NCI-H1436 (cell line): Measurements from ENCODE around the gene CCDC6.
"Not testable (repeated sequence)": the region's sequence is repeated elsewhere in the genome, so short reads cannot be mapped to it uniquely, and the experiment has no call there.

Source experiments
- DNase-seq: peaks from one replicate; lab custom pipeline; 2025; lab: John Stamatoyannopoulos, UW

The CCDC6 gene

DNA sequence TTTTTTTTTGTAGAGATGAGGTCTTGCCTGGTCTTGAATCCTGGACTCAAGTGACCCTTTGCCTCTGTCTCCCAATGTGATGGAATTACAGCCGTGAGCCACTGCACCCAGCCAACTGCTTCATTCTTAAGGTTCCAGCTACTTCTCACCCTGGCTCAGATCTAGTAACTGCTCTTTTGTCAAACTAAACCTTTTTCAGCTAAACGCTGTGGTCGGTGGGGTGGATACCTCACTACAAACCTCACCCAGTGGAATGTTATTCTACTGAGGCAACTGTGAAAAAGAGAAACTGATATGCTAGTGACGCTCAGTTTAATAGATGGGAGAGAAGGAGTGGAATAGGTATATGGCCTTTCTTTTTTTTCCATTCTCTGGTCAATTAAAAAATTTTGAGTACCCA, 151.4 kb downstream of the CCDC6 start:
- DNase-seq = no peak

DNA sequence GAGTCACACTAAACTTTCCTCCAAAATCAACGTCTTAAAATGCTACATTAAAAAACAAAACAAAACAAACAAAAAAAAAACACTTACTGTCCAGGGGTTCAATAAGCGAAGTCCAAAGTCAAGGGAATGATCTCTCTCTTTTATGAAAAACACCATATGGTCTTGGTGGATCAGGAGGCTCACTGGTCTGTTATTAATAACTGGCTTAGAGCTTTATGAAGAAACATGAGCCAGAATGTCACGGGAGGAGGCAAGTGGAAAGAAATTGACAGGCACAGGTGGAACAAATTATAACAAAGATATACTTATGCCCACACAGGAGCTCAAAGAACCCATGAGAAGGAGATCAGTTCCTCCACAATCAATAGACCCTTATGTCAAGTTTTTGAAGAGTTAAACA, 153.1 kb downstream of the CCDC6 start, which contains the start of gene MRLN:
Gene MRLN, minus strand, starts transcription at position 189 of the 400 bp plus-strand sequence.
- no peak for DNase-seq

GRCh38 chr10:59752278-59752940, 153.9 kb downstream of the CCDC6 start:
- DNase-seq = no peak

- DNase-seq = no peak
Observed at GRCh38 chr10:59750155-59750945, 156.0 kb downstream of the CCDC6 start.

GRCh38 chr10:59748834-59749233, 157.5 kb downstream of the CCDC6 start:
- DNase-seq = no peak

GRCh38 chr10:59745163-59745650, 161.1 kb downstream of the CCDC6 start:
- no peak for DNase-seq

GRCh38 chr10:59744762-59745161, 161.6 kb downstream of the CCDC6 start:
- DNase-seq = not testable (repeated sequence)

DNA sequence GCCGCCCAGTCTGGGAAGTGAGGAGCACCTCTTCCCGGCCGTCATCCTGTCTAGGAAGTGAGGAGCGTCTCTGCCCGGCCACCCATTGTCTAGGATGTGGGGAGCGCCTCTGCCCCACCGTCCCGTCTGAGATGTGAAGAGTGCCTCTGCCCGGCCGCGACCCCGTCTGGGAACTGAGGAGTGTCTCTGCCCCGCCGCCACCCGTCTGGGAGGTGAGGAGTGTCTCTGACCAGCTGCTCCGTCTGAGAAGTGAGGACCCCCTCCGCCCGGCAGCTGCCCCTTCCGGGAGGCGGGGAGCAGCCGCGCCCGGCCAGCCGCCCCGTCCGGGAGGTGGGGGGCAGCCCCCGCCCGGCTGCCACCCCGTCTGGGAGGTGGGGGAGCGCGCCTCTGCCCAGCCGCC, 162.2 kb downstream of the CCDC6 start:
- not testable (repeated sequence) for DNase-seq

DNA sequence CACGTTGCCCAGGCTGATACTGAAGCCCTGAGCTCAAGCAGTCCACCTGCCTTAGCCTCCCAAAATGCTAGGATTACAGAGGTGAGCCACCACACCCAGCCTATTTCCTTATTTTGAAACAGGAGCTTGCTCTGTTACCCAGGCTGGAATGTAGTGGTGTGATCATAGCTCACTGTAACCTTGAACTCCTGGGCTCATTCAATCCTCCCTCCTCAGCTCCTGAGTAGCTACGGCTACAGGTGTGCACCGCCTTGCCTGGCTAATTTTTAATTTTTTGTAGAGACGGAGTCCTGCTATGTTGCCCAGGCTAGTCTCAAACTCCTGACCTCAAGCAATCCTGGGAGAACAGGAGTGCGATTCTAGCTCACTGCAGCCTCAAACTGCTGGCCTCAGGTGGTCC, 164.8 kb downstream of the CCDC6 start:
- no peak for DNase-seq

DNA sequence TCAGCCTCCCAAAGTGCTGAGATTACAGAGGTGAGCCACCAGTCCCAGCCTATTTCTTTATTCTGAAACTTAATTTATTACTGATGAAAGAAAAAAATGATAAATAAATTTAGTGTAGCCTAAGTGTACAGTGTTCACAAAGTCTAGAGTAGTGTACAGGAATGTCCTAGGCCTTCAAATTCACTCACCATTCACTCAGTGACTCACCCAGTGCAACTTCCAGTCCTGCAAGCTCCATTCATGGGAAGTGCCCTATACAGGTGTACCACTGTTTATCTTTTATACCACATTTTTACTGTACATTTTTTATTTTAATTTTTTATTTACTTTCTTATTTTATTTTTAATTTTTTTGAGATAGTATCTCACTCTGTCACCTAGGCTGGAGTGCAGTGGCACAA, 165.3 kb downstream of the CCDC6 start:
- DNase-seq = no peak
